Right hindlimb (tissue), 1 donor: ENCODE measurements around the gene ARHGDIA.
"Not testable (repeated sequence)": the region's sequence is repeated elsewhere in the genome, so short reads cannot be mapped to it uniquely, and the experiment has no call there.

ENCODE experiments used
- DNase-seq: peaks from one replicate; pipeline ENCODE4 v3.0.0-alpha.2; 2018

Gene ARHGDIA

DNA sequence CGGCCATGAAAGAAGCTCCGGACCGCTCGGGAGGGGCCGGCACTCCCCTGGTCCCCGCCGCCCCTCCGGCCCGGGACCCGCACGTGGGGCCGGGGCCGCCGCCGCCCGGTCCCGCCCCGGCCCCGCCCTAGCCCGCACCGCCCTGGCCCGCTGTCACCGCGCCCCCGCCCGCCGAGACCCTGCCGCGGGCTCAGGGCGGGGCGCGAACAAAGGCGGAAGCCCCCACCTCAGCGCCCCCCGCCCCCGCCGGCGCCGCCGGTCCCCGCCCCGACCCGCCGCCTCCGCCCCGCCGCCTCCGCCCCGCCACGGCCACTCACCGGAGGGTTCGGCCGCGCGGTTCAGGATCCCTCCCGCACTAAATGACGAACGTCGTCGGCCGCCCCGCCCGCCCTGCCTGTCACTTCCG, at the start of gene ARHGDIA:
Gene ARHGDIA, minus strand, starts transcription at position 357 of the 406 bp plus-strand sequence. CDS start 1,407 bp downstream, outside the sequence.
- no peak for DNase-seq

DNA sequence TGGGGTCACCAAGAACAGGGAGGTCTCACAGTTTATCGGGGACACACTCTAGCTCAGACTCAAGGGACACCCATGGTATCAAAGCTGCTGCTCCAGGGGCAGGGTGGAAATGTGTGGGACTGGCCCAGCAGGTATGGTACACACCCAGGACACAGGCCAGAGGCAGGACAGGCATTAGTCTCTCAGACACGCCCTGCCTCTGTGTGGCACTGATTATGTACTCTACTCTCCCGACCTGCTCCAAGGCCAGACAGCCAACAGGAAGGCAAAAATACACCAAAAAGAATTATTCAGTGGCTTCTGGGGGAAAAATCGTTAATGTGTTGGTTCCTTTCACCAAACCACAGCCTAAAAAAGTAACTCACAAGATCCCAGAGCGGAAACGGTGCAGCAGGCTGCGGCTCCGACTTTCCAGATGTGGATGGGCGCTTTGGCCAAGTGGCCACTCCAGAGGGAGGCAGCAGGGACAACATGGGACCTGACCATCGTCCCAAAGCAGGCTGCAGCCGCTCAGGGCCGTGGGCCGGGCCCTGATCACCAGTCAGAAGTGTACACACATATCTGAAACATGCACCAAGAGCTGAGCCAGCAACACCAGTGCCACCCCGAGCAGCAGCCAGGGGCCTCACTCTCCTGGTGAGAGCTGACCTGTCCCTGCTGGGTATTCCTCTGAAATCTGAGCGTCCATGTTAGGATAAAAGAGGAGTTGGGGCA, 47.9 kb upstream of the ARHGDIA start:
- DNase-seq = no peak

DNA sequence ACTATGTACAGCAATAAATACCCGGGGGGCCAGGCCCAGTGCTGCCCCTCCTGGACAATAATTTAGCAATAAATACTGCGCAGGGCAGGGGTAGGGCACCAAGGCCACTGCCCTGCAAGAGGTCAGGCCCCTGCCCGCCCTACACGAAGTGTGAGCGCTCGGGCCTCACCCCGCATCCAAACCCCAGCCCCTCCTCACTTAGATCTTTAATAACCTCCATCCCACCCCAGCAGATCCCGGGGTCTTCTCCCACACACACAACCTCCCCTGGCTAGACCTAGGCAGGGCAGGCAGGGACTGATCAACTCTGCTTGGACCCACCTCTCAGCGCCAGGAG, 47.2 kb upstream of the ARHGDIA start:
- not testable (repeated sequence) for DNase-seq

DNA sequence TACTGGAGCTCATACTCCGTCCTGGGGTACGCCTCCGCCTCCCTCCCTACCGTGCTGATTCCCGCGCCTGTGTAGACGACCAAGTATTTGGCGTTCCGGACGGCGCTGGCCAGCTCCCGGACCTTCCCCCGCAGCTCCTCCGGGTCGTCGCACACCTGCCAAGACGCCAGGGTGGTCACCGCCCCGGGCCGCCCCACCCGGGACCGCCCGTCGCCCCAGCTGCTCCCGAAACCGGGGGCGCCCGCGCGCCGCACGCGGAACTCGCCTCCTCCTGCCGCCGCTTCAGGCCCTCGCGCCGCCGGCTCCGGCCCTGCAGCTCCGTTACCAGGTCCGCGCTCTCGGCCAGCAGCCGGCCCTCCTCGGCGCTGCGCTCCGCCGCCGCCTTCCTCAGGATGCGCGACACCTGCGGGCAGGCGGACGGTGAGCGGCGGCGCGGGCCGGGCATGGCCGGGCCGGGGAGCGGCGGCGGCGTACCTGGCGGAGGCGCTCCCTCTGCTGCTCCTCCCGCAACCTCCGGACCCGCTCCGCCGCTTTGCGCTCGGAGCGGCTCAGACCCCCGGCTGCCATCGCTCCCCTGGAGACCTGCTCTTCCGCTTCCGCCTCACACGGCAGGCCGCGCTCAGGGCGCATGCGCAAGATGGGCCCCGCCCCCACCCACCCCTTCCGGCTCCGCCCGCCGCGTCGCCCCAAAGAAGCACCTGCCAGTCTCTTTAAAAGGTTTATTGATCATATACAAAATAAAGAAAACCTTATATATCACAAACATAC, 46.6 kb upstream of the ARHGDIA start, which contains the start of gene SIRT7:
Gene SIRT7, minus strand, starts transcription at position 612 of the 768 bp plus-strand sequence. Its CDS starts 45 bp downstream, at position 567.
- peak; percentile 89 for DNase-seq

DNA sequence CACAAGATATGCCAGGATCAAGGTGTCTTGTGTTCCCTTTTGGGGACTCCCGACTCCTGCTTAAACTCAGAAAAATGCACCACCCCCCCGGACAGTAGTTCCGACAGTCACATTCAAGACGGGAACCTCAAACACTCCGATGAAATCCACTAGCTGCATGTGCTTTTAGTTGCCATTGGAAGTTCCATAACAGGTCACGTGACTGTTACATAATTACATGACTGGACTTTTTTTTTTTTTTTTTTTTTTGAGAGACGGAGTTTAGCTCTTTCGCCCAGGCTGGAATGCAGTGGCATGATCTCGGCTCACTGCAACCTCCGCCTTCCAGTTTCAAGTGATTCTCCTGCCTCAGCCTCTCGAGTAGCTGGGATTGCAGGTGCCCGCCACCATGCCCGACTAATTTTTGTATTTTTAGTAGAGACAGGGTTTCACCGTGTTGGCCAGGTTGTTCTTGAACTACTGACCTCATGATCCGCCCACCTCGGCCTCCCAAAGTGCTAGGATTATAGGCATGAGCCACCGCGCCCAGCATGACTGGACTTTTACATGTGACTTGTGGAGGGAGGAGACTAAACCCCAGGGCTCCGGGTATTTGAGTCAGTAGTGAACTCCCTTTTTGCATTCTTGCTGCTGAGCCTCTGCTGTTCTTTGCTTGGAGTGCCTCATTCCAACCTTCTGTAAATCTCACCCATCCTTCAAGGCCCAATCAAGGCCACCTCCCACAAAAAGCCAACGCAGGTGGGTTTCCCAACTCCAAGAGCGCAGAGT, 45.3 kb upstream of the ARHGDIA start:
- no peak for DNase-seq

DNA sequence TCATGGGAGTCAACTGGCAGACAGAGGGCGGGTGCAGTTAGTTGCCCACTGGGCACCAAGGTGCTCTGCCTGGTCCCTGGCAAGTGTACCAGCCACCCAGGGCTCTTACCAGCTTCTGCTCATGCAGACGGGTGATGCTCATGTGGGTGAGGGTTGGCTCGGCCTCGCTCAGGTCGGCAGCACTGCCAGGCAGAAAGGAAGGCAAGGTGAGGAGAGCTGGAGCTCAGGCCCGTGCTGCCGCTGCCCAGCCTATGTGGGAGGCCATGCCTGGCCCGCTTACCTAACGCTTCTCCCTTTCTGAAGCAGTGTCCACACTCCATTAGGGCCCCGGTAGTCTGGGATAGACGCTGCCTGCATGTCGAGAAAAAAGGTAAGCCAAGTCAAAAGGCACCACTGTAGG, 44.2 kb upstream of the ARHGDIA start:
- DNase-seq = no peak

DNA sequence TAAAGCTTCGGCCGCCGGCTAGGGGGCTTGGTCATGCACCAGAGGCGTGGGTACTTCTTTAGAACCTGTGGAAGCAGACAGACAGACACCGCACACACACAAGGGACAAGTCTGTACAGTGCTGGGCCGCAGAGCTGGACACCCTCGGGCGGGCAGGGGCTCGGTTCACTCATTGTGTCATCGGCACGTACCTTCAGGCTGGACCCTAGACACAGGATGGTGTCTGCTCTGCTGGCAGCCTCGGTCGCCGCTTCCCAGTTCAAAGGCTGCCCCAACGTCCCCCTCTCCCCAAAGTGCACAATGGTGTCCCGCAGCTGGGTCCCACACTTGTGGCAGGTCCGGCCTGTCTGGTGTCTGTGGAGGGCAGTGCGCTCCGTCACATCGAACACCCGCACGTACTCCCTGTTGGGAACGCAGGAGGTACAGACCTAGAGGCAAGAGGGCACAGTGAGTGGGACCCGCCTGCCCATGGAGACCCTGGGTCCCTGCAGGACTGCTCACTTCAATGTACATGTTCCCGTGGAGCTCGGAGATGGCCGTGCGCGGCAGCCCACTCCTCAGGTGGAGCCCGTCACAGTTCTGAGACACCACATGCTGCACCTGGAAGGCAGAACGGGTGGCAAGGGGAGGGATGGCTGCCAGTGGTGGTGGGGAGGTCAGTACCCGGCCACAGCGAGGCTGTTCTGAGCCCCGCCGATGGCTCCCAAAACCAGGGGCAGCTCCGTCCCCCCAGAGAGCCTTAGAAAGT, 43.1 kb upstream of the ARHGDIA start:
- DNase-seq = no peak

DNA sequence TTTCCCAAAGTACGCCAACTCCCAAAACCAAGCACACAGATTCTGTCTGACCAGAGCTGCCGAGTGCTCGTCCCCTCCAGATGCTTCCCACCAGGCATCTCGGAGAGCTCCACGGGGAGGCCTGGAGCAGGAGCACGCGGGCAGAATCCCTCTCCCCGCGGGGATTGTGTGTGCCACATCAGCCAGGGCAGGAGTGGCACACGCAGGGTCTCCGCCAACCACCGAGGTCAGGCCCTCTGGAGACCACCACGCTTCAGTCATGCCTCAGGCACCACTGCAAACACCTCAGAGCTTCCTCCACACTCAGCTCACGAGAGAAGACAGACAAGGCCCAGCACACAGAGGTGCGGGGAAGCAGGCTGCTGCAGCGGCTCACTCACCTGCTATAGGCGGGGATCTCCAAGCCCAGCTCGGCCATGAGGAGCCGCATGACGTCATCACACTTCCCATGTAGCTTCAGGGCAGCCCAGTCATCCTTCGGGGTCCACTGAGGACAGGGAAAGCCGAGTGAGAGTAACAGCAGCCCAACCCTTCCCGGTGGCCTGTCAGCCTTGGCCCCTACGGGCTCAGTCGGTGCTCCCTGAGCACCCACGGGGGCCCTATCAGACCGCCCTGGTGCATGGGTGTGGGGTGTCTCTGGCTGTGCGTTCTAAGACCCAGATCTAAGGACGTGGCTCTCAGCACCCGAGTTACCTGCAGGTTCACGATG, 42.4 kb upstream of the ARHGDIA start:
- DNase-seq = no peak

DNA sequence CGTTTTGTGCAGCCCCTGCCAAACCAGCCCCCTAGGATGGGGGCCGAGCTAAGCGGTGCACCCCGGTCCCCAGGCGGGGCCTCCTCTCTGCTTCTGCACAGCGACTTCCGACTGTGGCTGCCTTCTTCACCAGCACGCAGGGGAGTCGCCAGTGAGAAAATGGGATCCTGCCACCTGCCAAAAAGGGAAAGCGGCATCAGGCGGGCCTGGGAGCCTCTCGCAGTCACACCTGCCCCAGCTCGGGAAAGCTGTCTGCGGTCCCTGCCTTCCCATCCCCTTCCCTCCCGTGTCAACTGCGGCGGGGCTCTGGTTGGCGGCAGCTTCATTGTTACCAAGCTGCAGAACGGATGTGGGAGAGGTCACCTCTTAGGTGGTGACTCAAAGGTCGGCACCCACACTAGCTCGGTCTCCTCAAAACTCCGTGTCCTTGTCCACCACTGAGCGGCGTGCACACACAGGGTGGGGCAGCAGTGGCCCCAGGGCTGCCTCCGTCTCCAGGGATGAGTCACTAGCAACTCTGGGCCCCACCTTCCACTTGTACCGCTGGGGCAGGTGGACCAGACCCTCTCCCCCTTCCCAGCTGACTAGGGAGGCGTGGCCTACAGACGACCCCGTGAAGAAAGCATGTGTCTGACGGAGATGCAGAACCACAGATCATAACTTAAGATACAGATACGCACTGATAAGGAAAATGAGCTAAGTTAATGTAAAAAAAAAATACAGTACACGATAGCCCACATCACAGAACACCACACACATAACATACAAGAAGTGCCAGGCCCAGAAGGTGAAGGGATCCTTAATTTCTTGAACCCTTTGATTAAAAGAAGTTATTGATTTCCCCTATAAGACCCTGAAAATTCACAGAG, 41.5 kb upstream of the ARHGDIA start:
- DNase-seq = no peak

DNA sequence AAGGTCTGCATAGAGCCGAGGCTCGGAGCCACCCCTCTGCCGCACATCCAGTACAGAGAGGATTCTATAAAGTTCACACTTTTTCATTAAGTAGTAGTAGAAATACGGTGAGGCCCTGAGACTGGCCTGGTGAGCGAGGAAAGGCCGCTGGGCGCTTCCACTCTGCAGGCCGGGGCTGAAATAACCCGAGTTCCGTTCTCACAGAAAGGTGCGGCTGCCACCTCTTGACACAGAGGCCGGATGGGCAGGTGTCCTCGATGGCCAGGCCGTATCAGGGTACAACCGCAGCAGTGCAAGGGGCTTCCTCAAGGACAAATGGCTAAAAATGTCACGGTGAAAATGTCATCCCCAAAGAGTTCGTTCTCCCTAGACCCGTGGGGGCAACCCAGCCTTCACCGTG, 40.8 kb upstream of the ARHGDIA start:
- DNase-seq = no peak

DNA sequence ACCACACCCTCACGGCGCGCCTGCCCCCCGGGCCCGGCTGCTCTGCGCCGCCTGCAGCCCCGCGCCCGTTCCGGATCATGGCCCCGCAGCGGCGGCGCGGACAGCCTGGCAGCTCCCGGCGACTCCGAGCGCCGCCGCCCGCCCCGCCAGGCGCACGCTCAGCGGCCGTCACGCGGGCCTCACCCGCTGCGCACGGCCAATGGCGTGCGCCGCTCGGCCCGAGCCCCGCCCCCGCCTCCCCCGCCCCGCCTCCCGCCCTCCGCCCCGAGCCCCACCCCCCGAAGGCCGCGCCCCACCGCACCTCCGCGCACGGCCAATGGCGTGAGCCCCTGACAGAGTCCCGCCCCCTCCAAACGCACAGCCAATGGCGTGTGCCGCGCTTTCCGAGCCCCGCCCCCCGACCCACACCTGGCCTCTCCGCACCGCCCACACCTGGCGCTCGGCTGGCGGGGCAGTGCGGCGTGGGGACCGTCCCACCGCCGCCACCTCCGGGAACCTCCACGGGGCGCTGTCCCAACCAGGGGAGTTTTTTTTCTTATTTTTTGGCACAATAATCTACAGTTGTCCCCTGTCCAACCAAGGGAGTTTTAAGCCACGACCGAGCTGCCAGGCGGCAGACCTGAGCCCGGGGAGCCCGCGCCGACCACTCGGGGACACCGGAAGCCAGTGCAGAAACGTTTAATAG, 40.3 kb upstream of the ARHGDIA start, which contains the start of gene PCYT2:
Gene PCYT2, minus strand, starts transcription at position 123 of the 685 bp plus-strand sequence. Its CDS starts 44 bp downstream, at position 79.
- peak; percentile 92 for DNase-seq

DNA sequence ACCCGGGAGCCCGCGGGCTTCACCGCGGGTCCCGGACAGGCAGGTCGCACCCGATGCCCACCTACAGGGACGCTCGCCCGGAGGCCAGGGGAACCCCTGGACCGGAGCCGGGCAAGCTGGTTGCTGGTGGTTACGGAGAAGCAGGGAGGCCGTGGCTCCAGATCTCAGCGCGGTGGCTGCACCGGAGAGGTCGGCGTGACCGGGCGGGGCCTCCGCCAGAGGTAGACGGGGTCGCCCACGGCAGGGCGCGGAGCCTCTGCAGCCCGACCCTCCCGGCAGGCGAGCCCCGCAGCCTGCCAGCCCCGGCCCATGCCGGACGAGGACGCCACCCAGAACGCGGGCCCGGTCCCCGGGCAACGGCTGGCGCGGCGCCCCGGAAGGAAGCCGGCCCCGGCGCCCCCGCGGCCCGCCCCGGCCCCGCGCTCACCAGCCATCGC, 39.7 kb upstream of the ARHGDIA start:
- DNase-seq = no peak

DNA sequence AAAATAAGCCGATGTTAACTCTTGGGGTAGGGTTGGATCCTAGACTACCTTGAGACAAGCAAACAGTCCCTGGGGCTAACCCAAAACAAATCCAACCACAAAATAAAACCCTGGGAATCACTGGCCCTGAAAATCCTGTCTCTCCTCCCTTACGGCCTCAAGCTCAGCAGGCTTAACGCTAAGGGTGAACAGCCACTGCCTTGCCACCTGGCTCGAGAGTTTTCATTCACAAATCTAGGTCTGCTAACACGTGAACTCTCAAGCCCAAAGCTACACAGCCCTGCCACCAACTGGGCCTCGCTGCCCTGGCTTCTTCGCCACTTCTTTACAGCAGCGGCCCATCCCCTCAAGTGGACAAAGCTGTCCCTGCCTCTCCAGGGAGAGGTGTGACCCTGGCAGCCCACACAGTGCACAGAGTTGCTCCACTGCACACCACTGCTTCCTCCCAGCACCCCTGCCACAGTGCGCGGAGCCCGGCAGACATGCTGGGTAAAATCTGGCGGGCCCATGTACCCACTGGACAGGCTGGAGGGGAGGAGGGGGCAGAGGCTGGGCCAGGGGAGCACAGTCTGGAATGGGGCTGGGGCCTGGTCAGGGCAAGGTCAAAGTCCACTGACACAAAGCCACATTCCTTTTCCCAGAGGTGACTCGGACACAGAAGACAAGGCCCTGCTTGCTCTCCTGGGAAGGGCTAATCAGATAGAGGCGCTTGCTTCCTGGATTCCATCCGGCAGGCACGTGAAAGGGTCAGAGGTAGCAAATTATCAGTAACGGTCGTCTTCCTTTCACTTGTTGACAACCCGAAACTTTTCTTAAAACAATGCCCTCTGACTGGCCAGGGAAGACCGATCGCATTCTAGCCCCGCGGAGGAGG, 39.1 kb upstream of the ARHGDIA start:
- DNase-seq = no peak

DNA sequence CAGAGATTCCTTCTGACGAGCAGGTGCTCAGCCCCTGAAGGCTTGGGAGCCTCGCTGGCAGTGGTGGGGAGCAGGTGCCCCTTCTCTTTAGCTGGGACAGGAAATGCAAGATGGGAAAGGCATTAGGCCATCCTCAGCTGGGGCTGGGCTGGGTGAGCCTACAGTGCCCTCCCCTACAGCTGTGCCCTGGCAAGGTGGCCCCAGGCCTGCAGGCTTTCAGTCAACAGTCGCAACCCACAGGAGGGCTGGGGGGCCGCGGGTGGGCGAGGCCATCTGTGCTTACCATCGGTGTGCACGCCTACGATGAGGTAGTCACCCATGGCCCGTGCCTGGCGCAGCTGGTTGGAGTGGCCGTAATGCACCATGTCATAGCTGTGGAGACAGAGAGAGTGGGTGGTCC, 38.1 kb upstream of the ARHGDIA start:
- DNase-seq = no peak

DNA sequence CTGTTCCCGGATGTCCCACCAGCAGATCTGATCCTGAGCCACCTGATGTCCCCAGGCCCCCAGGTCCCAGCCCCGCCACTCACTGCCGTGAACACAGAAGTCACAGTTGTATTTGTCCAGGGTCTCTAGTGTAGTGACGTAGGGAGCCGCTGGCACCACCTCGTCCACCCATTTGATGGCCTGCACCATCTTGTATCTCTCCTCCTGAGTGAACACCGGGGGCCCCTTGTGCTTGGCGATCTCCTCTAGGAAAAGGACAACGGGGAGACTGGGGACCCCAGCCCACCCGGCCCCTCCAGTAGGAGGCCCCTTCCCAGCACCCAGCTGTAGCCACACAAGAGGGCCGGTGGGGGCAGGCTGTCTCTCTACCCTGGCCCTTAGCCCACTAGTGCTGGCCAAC, 37.7 kb upstream of the ARHGDIA start:
- no peak for DNase-seq

DNA sequence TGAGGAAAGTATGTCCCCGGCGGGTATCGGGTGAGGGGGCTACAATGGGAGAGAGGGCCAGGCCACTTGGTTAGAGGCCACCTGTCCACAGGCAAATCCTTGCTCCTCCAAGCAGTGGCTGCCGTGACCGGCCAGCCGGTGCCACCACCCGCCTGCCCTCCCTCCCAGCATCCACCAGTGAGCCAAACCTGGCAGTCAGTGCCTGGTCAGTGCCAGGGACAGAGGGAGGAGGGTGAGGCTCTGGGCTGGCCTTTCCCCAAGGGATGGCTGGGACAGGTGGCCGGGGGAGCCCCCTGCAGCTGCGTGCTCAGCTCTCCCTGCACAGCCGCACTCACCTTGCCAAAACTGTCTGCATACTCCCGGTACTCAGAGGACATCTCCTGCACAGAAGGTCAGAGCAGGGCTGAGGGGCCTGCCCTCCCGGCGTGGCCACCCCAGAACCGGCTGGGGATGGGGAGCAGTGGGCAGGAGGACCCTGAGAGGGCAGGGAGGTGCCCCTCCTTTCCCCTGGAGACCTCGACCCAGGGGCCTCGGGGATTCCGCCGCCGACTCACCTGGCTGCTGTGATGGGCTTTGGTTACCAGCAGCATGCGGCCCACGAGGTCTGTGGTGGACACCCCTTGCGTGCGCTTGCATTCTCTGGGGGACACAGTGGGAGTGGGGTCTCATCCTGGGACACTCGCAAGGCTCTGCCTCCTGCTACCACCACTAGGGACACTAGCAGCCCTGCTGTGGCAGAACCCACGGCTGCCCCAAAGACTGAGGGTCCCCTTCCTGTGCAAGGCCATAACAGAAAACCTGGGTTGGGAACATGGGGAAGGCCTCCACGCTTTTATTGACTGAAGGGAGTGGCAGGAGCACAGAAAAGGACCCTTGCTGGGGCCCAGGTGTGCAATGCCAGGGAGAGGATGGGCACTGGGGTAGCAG, 36.3 kb upstream of the ARHGDIA start:
- no peak for DNase-seq

DNA sequence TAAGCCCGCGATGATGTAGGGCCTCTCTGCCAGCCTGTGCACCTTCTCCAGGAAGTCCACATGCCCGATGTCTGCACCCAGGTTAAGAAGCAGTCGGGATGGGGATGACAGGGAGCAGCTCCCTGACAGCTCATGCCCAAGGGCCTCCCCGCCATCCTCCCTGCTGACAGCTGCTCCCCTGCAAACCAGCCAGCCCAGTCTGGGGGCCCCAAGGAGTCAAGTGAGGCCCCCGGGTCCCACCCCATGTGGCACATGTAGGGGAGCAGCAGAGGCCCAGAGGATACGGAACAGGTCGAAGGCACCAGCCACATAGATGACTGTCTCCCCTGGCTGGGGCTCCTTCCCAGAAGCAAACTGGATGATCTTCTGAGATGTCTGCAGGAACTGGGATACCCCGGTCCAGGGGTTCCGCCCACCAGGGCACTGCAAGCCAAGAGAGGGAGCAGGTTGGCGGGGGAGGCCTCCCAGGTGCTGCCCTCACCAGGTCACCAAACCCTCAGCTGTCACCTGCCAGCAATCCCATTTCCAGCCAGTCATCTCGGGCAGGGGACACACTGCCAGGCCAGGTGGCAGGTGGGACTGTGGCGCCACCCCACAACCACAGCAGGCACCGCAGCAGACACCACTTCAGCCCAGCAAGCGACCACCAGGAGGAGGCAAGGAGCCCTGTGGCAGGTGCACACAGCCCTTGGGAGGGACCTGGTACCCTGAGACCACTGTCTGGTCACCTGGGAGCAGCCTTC, 35.5 kb upstream of the ARHGDIA start:
- no peak for DNase-seq
